ENCODE measurements around the gene TEX261.

Gene TEX261

DNA sequence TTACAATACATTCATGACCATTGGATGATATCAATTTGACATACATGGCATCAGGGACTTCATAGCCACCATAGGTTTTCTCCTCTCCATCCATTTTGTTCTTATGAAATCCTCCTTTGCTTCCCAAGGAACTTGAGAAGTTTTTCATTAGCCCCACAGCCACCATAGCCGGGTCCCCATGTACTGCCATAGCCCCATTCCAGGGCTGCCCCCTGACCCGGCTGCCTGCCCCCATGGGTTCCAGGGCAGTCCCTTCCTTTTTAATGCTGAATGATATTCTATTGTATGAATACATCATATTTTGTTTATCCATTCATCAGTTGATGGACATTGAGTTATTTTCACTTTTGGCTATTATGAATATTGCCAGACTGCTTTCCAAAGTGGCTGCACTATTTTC is 38.5 kb downstream of the TEX261 start:
- no peak for DNase-seq

DNA sequence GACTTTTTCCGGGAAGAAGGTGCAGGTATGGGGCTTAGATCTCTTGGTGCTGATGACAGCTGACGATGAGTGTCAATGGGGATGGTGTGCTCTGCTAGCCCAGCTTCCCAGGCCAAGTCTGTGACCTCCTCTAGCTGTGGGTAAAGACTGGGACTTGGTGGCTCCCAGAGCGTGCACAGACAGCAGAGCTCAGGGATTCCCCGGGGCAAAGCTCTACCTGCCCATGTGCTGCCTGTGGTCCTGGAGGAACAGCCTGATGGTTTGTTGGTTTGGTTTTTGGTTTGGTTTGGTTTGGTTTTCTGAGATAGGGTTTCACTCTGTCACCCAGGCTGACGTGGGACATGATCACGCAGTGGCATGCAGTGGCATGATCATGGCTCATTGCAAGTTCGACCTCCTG is 39.8 kb downstream of the TEX261 start:
- no peak for DNase-seq

DNA sequence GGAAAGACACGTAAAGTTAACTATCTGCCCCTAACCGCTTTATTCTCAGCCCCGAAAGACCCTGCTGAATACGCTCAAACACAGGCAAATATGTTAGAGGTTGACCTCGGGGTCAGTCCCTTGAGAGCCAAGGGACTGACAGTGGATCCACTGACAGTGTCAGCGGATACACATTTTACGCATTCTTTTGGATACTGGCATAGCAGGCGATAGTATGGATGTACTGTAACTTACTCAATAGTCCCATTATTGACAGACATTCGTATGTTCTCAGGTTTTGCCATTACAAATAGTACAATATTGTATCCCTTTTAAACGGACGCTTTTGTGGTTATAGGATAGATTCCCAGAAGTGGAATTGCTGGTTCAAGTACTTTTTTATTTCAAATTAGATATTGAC is 45.6 kb downstream of the TEX261 start:
- no peak for DNase-seq

DNA sequence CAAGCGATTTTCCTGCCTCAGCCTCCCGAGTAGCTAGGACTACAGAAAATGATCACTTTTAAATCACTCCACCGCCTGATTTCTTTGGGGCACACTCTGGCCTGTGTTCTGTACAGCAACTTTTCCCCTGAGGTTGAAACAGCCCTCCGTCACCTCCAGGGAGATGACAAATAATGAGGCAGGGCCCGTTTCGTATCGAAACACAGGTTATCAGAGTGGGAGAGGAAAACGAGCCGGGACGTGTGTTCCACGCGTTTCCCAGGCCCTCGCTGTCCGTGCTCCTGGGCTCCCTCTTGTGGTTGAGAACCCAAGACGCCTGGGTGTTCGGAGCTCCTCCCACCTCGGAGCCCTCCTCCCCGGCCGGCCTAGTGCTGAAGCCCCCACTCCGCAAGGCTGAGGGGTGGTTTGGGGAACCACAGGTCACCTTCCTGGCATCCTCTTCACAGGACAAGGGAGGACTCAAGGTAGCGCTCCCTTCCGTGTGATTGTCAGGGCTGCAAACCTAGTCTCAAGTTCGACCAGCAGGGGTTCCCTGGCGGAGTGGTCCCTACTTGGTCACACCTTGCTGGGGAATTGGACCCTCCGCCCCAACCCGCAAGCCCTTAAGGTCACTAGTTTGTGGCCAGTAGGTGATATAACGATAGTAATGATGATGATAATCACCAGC is 46.2 kb downstream of the TEX261 start:
- peak; percentile 32 to 62 for DNase-seq

DNA sequence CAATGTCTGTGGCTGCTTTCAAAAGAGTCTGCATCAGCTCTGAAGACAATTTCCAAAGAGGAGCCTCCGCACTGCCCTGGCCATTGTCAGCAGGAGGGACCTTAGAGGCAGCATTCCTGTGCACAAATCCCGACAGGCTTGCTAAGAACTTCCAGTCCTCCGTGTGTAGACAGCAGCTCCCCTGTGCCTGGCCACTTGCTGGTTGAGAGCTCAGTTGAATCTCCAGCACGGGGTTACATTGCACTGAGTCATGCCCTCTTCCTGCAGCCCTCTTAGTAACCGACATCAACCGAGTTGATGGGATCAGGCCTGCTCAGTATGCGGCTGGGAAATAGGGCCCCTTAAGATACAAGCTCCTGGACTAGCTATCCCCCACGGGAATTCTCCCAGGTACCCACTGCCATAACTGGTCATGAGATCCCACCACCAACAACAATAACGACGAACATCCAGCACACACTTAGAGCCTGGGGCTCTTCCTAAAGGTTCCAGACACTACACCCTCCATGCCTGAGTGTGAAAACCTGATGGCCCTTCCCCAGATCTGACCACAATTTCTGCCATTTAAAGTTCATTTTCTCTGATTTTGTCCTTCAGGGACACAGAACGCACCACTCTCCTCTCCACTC is 47.0 kb downstream of the TEX261 start:
- DNase-seq = no peak

DNA sequence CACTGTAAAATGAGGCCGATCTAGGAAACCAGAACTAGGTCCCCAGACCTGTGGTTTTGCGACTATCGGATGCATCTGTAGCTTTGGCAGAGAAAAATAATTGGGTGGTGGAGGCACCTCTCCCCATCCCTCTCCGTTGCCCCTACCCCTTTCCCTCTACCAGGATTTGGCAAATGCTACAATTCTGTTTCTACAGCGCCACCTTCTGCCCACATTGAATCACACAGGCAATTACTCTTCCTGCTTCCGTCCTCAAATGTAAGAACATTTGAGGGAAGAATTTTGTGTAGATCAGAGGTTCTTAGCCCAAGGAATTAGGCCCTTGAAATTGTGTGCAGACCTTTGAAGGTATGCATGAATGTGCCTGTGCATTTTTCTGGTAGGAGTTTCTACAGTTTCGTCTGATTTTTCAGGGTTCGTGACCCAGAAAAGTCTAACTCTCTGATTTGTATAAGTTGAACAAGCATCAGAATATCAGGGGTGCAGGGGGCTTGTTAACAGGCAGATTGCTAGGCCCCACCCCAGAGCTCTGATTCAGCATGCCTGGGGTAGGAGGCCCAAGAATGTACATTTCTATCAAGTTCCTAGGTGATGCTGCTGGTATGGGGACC is 47.7 kb downstream of the TEX261 start:
- peak in 1 of 2 experiments; percentile 40 for DNase-seq

DNA sequence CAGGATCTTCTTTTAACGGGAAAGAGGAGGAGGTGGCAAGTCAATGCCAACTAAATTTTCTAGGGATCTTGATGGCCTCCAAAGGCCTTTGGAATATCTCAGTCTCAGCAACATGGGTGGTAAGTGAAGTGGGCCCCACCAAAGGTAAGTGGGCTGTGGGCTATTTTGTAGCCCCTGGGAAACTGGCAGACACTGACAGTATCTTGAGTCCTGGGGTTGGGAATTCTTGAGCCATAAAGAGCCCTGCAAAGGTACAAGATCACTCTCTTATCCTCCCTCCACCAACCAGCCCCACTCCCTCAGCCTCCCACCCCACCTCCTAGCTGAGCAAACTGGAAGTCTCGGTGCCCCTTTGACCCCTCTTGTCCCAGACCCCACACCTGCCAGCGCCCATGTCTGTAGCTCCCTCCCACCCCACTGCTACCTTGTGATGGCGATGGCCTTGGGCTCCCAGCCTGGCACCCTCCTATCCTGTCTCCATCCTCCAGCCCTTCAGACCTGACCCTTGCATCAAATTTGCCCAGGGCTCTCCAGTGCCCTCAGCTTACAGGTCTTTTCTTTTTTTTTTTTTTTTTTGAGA is 50.5 kb downstream of the TEX261 start:
- DNase-seq = no peak

DNA sequence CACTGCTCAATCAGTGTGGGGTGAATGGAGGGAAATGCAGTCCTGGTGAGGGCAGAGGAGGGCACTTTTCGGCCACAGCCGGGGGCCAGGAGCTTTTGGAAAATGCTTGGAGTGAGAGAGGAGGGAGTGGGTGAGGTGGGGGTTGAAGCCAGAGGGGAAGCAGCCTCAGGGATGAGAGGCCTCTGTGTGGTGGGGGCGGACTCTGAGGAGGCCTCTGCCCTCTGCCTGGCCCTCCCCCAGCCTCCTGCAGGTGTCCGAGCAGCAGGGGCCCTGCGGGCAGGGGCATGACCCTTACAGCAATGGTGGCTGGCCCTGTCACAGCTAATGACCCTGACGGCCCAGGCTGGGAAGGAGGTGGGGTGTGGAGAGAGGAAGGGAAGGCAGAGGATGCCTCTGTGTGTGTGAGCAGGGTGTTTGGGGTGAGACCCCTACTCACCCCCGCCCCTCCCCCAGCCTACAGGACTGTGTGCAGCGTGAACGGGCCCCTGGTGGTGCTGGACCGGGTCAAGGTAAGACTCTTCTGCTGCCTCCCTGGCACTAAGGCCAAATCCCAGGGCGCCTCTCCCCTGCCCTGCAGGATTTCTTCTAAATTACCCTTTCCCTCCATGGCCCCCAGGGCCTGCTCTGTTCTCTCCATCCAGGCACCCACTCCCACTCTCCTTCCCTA is 51.3 kb downstream of the TEX261 start:
- DNase-seq = no peak

DNA sequence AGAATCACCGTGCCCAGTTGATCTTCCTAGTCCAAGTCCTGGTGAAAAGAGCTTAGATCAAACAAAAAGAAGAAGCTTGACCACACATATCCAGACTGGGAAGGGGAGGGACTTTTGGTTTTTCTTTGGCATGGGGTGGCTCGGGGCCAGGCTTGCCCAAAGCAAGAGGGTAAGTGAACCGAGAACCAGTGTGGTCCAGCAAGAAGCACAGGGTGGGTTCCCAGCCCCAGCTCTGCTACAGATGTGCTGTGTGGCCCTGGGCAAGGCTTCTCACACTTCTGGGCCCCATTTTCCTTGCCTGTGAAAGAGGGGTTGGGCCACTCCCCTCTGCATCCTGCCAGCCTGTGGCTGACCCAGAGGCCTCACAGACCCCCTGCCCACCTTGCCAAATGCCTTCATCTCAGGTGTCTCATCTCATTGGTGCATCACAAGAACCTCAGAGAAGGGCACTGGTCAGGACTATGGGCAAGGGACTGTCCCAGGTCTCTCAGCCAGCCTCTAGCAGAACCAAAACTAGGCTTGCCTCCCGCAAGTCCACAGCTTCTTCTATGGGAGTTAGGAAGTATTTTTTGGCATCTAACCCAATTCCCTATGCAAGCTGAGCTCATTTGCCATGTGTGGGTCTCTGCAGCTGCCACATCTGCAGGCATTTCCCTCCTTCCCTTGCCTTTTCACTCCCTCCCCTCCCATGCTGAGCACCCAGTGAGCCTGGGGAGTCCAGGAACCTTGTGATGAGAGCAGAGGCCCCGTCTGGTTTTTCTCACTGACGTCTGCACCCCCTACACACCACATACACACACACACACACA is 52.1 kb downstream of the TEX261 start:
- no peak for DNase-seq

DNA sequence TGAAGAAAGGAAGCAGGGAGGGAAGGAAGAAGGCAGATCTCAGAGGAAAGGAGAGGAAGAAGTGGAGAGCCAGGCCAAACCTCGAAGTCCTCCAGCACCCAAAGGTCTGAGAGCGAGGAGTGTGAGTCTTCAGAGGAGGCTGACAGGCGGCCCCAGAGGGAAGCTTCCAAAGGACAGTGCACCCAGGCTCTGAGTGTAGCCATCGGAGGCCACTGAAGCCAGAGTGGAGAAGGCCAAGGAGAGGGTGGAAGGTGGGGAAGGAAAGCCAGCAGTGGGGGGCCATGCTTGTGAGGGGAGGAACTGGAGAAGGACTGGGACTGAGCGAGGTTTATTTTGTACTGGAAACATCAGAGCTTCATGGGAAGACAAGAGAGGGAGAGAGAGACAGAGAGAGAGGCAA is 53.0 kb downstream of the TEX261 start:
- no peak for DNase-seq

DNA sequence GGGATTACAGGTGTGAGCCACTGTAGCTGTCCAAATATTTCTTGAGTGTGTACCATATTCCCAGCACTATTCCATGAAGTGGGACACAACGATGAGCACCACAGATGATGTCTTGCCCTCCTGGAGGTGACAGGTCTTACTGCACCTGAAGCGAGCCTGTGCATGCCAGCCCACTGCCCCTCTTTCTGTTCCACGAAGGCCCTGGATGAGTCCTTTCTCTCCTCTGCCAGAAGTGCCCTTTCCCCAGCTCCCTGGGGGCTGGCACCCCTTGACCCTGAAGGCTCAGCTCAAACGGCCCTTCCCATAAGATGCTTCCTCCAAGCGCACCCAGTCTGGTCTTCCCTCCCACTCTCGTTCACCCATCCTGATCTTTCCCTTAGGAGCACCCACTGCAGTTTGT is 53.5 kb downstream of the TEX261 start:
- no peak for DNase-seq

DNA sequence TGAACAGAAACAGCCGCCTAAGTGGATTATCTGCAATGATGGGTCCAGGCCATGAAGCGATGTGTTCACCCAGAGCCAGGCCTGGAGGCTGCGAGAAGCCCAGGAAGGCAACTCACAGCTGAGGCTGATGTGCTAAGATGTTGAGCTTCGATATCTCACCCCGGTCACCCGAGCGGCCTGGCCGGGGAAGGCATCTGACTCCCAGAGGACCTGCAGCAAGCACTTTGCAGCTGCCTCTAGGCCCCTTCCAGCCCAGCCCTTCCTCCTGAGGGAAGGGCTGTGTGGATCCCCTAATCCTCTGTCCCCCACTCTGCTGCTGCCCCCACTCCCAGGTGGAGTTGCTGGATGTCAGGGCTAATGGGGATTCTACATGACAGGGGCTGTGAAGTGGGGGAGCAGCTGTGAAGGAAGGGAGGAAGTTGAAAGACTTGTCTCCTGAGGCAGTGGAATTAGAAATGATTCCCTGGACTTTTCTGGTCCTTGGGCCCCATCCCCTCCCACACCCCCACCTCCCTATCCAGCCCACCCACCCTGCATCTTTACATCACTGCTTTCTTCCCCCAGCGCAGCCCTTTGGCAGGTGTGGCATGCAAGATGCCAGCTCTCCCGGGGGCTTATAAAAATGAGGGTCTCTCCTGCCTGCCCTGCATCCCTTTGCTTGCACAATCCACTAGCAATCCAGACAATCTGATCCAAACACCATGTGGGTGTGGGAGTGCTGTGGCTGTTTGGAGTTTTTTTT is 54.7 kb downstream of the TEX261 start:
- DNase-seq = no peak

DNA sequence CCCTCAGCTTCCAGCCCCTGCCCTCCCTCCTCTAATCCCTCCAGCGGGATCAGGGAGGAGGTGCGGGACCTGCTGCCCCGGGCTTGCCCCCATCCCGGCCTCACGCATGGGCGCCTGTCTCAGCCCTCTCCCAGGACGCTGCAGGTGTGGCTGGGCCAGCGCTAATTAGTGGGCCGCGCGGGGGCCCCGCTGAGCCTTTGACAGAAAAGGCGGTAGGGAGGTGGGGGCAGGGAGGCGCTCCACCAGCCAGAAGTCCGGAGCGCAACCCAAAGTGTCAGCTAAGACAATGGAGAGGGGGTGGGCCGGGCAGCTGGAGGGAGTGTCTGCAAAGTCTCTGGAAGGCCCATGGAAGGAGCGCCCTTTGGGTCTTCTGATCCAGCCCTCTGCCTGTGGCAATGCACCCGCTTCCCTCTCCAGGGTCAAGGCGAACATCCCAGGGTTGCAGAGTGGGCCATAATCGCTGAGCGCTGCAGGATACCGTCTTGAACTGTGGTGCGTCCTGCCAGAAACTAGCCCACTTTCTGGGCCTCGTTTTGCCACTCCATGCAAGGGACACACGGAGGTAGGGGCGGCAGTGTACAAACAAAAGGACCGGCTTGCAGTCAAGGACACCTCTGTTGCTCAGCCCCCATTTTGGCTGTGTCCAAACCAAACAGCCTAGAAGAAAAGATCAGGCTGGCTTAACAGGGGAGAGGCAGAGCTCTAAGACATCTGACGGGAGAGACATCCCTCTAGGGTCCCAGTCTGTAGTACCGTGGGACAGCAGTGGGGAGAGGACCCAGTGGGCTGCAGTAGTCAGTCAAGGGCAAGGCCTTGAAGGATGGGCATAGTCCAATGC is 55.5 kb downstream of the TEX261 start:
- no peak for DNase-seq

DNA sequence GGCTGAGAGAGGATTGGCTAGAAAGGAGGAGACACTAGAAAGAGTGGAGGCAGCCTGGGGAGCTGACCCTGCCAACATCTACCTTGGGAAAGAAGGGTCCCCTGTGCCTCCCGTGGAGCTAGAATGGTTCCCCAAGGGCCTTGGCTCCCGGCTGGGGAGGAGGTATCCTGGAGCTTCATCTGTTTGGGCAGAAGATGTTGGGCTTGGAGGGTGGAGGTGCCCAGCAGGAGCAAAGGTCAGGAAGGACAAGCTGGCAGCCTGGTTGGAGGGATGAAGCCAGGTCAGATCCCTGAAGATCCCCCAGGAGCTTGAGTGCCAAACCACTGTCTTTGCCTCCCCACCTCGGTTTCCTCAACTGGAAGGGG is 56.1 kb downstream of the TEX261 start:
- no peak for DNase-seq

DNA sequence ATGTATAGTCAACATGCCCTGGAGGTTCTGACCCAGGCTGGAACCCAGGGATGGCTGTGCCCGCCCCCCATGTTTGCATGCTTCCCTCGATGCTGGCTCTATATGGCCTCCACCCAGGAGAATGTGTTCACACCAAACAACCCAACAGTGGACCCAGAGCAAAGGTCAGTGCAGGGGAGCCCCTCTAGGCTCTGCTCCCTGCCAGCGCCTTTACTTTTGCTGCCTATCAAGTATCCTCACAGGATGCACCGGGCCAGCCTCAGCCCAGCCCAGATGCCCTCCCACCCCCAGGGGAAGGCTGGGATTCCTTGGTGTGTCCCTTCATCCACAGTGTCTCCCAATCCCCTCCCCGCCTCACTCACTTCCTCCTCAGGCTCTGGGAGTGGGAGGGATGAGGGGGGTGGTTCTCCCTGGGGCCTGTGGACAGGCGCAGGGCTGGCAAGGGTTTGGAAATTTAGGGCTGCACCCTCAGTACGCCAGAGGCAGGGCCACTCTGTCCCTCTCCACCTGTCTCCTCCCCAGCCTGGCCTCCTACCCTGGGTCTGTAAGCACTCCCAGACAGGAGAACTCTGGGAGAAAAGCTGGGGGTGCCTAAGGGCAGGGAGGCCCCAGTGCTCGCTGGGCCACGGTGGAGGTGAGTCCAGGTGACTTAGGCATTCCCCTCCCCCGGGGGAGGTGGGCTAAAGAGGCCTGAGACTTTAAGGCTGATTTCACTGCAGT is 56.6 kb downstream of the TEX261 start:
- DNase-seq = no peak

DNA sequence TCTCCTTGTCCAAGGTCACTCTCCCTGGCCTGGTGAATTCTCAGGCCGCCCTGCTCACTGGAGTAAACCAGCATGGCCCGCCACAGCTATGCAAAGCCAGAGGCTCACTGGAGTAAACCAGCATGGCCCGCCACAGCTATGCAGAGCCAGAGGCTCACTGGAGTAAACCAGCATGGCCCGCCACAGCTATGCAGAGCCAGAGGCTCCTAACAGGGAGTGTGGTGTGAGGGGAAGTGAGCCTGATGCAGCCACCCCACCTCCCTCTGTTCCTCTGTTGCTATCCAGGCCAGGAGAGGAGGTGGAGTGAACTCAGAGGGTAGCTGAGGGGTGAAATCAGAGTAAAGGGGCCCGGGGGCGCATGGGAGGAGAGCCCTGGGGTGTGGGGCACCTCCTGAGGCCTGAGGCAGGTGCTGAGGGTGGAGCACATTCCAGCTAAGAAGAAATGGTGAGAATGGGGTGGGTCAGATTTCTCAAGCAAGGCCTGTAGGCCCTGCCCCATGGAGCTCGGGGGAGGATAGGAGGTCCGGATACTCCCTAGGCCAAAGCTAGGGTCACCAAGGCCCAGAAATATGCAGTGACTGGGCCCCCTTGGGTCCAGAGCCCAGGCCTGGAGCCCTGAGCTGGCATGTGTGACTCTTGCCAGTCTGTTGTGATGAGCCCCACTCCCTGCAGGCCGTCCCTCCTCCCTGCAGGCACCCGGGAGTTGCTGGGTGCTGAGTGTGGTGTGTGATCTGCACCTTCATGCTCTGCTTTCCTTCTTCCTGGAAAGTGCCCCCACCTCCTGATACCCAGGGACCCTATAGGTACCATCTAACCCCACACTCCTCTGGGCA is 57.5 kb downstream of the TEX261 start:
- DNase-seq = no peak

DNA sequence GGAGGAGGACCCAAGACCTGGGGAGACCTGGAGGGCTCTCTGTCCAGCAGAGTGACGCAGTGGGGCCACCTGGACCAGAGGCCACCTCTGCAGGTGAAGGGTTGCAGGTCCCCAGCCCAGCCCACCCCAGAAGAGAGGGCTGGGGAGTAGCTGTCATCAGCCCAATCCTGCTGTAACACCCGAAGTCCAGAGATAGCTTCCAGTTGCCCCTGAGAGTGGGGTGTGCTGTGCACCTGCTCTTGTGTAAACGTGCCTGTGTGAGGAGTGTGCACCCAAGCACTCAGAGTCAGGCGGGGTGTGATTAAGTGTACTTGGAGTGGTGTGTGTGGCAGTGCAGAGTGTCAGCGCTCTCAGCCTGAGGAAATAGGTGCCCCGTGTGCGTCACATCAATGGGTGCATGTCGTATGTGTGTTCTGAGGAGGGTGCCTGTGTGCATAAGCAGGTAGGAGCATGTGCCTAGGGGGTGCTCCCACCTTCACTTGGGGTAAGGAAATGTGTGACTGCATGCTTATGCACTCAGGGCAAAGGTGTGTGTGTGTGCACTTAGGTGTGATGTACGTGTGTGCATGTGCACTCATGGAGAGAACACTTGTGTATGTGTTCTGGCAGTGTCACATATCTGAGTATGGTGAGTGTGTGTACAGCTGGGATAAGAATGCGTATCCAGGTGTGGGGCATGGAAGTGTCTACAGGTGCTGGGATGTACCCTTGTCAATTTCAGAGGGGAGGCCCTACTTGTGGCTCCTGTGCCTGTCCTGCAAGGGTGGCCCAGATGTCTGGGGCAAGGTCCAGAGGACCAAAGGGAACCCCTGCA is 58.3 kb downstream of the TEX261 start:
- DNase-seq = no peak
